IPS-NIHi7 (cell line): ENCODE data around the gene ODF2.

Experiments used
- DNase-seq: peaks from one replicate; pipeline ENCODE4 v3.0.0; 2012; ENCODE audit warnings: mixed read lengths; ENCODE audit errors: extremely low spot score

Gene ODF2

DNA sequence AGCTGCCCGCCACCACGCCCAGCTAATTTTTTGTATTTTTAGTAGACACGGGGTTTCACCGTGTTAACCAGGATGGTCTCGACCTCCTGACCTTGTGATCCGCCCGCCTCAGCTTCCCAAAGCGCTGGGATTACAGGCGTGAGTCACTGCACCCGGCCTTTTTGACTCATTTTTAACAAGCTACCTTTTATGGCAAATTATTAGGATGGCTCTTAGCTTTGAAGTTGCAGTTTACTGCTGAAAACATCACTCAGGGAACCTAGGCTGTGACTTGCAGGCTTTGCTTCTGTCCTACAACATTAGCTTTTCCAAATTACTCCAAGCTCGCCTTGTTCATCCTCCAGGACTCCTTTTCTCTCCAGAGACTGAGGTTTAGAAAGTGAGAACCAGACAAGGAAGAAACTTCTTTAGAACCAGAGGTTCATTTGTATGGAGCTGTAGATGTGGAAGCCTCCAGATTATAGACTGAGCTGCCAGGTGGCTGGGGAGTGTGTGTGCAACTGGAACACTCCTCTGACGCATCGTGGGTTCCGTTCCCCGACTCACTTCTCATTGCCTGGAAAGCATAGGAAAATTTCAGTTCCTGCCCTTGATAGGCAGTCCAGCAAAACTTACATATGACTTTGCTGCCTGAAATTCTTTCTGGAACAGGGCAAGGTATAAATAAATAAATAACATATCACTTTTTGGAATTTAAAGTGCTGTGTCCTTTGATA lies 72.8 kb downstream of the ODF2 start:
- DNase-seq: no peak

DNA sequence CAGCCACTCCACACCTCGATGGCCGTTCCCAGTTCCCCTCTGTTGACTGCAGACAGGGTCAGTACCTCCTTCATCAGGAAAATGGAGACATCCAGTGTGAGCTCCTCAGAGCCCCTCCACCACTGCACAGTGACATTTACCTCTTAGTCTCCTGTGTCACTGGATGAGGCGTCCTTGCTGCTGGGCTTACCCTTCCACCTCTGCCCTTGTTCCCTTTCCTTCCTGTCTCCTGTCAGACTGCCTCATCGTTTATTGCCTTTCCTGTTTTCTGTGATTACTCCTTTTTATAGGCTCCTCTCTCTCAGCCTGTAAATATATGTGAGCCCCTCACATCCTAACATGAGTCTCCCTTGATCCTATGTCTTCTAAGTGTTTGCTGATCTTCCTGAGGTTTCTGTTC lies 73.4 kb downstream of the ODF2 start:
- no peak for DNase-seq

DNA sequence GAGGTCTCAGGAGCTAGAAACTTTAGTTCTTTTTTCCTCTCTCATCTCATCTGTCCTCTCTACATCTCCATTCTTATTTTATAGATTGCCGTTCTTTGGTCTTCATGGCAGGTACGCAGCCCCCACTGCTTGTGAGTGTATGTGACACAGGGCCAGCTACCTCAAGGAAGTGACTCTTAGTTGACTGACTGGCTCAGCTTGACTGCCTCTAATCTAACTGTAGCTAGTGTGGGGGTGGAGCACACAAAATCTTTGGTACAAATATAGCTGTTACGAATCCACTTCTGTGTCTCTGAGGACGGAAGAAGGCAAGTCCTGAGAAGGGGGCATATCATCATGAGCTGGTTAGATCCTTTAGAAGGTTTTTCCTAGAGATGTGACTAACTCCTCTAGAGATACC lies 76.8 kb downstream of the ODF2 start:
- DNase-seq: no peak

DNA sequence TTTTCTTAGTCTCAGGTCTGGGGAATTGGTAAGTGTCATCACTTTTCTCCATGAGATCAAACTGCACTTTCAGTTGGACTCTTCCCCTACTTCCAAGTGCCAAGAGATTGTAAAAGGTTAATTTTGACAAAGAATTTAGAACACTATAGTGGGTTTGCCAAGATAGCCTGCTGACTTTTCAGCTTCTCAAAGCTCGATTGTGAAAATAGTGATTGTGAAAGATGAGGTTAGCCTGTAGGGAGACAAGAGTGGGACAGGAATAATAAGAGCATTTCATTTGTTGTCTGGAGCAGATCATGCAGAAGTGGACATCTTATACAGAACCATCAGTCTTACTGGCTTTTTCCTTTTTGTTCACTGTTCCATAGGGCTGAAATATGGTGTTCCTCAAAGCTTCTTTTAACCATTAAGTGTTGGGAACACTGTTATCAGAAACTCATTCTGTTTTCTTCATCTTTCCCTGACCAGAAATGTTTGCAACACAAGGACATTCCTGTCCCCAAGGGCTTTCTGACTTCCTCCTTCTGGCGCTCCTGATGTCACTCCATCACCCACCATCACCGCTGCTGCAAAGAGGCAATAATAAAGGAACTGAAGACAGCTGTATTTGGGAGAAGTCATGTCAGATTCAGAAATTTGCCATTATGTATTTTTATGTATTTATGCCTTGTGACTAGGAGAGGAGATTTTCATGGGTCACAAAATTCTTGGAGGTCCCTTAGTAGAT lies 85.0 kb downstream of the ODF2 start:
- DNase-seq: no peak

DNA sequence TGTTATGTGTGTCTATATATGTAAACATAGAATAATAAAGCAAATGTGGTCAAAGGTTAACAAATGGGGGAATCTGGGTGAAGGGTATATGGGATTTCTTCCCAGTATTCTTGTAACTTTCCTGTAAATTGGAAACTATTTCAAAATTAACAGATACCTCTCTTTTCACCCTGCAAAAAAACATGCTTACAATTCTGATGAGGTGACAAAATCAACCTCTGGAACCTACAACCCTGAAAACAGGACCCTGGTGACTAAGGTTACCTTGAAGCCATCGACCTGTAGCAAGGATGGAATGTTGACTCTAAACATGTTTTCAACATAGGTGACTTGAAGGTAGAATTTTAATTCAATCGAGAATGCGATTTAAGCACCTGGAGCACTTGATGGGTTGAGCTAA lies 90.7 kb downstream of the ODF2 start:
- DNase-seq: no peak

DNA sequence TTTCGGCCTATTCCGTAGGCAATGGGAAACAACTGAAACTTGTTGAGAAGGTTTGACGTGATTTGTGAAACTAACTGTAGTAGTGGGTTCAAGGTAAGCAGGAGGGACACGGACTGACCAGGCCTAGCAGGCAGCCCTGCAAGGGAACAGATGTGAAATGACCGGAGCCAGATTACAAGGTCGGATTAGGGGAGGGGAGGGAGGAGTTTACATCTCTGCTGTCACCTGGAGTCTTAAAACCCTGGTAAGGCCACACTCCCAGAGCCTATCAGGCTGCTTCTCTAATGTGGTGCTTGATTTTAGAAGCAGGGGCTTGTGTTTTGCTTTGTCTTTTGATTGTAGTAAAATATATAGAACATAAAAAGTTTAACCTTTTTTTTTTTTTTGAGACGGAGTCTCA lies 93.1 kb downstream of the ODF2 start:
- DNase-seq: no peak

DNA sequence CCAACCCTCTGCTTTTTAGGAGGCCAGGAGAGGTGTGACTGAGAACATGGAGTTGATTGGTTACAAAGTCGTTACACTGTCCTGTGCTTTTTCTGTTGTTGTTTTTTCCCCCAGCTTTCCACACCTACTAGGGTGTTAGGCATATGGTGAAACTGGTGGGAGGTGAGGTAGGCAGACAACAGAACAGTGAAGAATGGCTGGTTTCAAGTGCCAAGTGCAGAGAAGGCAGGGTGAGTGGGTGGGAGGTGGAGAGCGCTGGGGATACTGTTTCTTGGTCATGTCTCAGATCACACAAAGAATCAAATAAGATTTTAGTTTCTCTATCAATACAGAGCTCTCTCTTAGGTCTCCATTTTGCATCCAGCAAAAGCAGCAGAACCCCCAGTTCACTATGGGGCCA lies 94.4 kb downstream of the ODF2 start:
- no peak for DNase-seq
